ENCODE measurements around the gene CLDN6.
"Not testable (repeated sequence)": the region's sequence is repeated elsewhere in the genome, so short reads cannot be mapped to it uniquely, and the experiment has no call there.

Gene CLDN6

GRCh38 chr16:3017794-3018506 lies at the start of gene CLDN6:
CLDN6 (minus strand) TSS chr16:3018183; CDS start chr16:3016021, 2,162 bp downstream.
- no peak for DNase-seq

- DNase-seq: no peak
Measured at GRCh38 chr16:3066440-3066748, 48.4 kb upstream of the CLDN6 start.

DNA sequence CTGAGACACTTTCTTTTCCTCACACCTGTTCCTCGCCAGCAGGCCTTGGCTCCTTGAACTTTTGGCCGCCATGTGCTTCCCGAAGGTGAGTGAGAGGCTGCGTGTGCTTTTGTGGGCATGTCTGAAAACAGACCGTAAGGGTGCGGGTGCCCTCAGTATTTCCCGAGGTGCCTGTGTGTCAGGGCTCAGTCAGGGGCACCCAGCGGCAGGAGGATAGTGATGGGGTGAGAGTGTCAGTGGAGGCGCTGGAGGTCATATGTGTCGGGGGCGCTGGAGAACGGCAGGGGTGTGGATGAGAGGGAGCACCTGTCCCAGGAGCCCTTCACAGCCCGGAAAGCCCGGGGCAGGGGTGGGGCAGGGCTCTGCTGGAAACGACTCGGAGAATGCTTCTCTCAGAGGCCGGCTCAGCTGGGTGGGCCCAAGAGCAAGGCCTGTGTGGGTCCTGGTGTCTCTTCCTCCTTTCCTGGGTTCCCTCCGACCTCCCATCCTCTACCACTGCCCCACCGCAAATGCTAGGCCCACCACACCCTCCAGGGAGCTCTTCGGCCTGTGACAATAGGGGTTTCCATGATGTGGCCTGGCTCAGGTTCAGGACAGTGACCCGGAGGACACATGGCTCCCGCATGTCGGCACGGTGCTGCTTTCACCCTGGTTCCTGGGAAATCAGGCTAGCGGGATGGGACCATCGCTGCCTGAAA lies 47.9 kb upstream of the CLDN6 start:
- no peak for DNase-seq

GRCh38 chr16:3065069-3065741 lies 47.2 kb upstream of the CLDN6 start, which contains the start of gene IL32:
IL32 (plus strand) TSS chr16:3065640; CDS start chr16:3065812, 172 bp downstream.
- DNase-seq: no peak

DNA sequence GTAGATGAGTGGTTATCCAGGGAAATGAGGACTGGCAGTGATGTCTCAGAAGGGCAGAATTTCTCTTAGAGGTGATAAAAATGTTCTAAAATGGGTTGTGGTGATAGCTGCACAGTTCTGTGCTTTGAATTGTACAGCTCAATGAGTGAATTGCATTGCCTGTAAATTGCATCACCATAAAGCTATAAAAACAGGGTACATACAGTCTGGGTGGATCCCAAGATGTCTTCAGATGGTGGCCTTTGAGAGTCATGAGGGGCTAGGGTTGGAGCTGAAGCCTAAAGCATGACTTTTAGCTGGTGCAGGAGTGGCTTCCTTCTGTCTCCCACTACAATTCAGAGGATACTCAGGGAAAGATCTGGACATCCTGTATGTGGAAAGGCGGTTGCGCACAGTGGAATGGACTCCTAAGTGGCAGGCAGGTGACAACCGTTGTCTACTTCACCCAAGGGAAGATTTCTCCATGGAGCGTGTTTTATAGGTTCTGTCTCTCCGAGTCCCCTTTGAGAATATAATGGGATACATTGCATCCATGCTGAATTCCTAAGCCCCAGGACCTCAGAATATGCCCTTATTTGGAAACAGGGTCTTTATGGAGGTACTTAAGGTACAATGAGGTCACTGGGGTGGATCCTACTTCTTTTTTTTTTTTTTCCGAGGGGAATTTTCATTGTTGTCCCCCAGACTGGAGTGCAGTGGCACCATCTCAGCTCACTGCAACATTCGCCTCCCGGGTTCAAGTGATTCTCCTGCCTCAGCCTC lies 45.8 kb upstream of the CLDN6 start:
- DNase-seq: no peak

DNA sequence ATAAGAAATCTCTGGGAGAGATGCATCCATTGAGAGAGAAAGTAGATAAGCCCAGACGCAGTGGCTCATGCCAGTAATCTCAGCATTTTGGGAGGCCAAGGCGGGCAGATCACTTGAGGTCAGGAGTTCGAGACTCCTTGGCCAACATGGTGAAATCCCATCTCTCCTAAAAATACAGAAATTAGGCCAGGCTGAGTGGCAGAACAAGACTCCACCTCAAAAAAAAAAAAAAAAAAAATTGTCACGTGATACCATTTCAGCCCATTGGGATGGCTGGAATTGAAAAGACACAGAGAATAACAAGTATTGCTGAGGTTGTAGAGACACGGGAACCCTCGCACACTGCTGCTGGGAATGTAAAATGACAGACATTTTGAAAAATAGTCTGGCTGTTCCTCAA lies 44.6 kb upstream of the CLDN6 start:
- no peak for DNase-seq

- no peak for DNase-seq
Measured at GRCh38 chr16:3060339-3061127, 42.5 kb upstream of the CLDN6 start.

DNA sequence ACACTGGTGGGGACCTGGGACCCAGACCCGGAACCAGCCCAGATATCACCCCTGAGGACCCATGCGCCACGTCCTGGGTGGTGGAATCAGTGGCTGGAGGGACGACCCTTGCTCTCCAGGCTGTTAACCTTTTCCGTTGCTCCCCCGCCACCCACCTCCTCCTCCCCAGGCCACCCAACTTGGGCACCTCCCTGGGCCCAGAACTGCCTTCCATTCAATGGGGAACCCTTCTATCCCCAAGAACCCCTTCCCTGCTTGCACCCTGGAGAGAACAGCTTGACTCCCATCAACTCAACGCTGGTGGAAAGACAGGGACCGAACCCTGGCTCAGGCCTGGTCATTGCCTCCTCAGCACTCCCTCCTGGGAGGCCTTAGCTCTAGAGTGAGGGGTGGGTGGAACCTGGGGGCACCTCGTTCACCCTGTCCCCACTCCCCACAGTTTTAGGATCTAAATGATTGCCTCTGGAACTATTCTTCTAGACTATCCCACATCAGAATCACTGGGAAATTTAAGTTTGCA lies 41.8 kb upstream of the CLDN6 start:
- no peak for DNase-seq

DNA sequence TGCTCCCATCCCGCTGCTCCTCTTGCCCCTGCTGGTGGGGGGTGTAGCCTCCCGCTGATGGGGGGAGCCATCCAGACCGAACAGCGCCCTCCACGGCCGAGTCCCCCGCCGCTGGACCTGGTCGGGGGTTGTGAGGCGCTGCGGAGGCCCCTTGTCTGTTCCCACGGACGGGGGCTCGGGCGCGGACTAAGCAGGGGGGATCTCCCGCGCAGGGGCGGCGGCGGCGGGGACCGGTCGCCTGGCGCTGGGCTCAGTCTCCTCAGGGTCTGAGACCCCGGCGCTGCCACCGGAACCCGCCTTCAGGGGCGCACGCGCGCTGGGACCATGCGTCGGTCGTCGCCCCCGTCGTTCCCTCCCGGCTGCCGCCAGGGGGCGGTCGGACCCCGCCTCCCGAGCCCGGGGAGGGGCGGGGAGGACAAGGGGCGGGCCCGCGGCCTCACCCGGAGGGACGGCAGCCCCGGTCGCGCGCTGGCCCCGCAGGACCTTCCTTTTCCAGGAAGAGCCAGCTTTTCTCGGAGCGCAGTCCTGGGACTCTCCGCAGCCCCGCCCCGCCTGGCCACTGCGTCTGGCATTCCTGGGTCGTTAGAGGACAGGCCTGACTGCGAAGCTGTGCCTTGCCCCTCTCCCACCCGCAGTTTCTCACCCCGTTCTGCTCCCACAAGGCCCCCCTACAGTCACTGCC lies 41.2 kb upstream of the CLDN6 start:
- peak; percentile 78 for DNase-seq

- DNase-seq: peak; percentile 28
Measured at GRCh38 chr16:3058139-3059030, 40.4 kb upstream of the CLDN6 start.

- no peak for DNase-seq
Measured at GRCh38 chr16:3057181-3058138, 39.5 kb upstream of the CLDN6 start.

GRCh38 chr16:3056336-3057180 lies 38.6 kb upstream of the CLDN6 start:
- DNase-seq: no peak

- not testable (repeated sequence) for DNase-seq
Measured at GRCh38 chr16:3055734-3056115, 37.7 kb upstream of the CLDN6 start.

- DNase-seq: no peak
Measured at GRCh38 chr16:3054965-3055733, 37.2 kb upstream of the CLDN6 start.

GRCh38 chr16:3053330-3053710 lies 35.3 kb upstream of the CLDN6 start:
- not testable (repeated sequence) for DNase-seq

- not testable (repeated sequence) for DNase-seq
Measured at GRCh38 chr16:3052571-3053329, 34.8 kb upstream of the CLDN6 start.

- DNase-seq: no peak
Measured at GRCh38 chr16:3051494-3051893, 33.5 kb upstream of the CLDN6 start.

All from COR-L47 (cell line).